ENCODE results near the gene RBMS3. TPM values are rescaled to one million over a fixed set of nuclear protein-coding genes. Genes with fewer than 3 reads are reported as not detected.

RBMS3 gene
- total RNA-seq, 1 donor from 2014 or later: 23.7 TPM

DNA sequence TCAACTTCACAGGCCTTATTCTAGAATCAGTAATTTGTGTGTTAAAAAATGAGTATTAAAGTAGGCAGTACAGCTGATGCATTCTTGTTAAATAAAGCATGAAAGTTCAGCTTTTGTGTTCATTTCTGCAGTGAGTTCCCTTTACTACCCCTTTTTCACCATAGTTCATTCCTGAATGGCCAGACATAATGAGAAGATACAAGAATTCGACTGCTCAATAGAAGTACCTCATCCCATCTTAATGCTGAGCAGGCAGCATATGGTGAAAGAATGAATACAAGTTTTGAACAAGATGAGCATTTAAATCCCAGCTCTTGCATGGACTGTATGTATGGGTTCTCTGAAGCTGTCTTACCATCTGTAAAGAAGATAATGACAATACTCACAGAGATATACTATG lies 677.9 kb downstream of the RBMS3 start:
- no peak for DNase-seq (ENCODE audit: low read depth)
- Histone ChIP-seq H3K27me3 (ENCODE audit: control insufficient read depth, insufficient read depth, low read length) (no peaks in the 10 kb centered on the region), H3K36me3 (ENCODE audit: control insufficient read depth, insufficient read depth, low read length) (no peaks in the 10 kb centered on the region), H3K4me3 (ENCODE audit: low read depth, low read length) (no peak overlapping the region)
- TF ChIP-seq CTCF (IDR thresholded peaks at IDR 0.05; ENCODE audit: insufficient read depth, low read length, poor library complexity, severe bottlenecking): no peak

GRCh38 chr3:29971895-29972294 lies 691.0 kb downstream of the RBMS3 start:
- TF ChIP-seq CTCF (IDR thresholded peaks at IDR 0.05; ENCODE audit: insufficient read depth, low read length, poor library complexity, severe bottlenecking): no peak
- DNase-seq (ENCODE audit: low read depth): no peak
- Histone ChIP-seq H3K27me3 (ENCODE audit: control insufficient read depth, insufficient read depth, low read length) (no peaks in the 10 kb centered on the region), H3K36me3 (ENCODE audit: control insufficient read depth, insufficient read depth, low read length) (no peaks in the 10 kb centered on the region), H3K4me3 (ENCODE audit: low read depth, low read length) (no peak overlapping the region)

GRCh38 chr3:29972320-29972993 lies 691.6 kb downstream of the RBMS3 start:
- peak; percentile 5 for DNase-seq (ENCODE audit: low read depth)
- H3K36me3 ChIP-seq (ENCODE audit: control insufficient read depth, insufficient read depth, low read length): no peaks in the 10 kb centered on the region
- TF ChIP-seq CTCF (IDR thresholded peaks at IDR 0.05; ENCODE audit: insufficient read depth, low read length, poor library complexity, severe bottlenecking): no peak
- H3K4me3 ChIP-seq (ENCODE audit: low read depth, low read length): no peak overlapping the region
- no peaks in the 10 kb centered on the region for H3K27me3 ChIP-seq (ENCODE audit: control insufficient read depth, insufficient read depth, low read length)

DNA sequence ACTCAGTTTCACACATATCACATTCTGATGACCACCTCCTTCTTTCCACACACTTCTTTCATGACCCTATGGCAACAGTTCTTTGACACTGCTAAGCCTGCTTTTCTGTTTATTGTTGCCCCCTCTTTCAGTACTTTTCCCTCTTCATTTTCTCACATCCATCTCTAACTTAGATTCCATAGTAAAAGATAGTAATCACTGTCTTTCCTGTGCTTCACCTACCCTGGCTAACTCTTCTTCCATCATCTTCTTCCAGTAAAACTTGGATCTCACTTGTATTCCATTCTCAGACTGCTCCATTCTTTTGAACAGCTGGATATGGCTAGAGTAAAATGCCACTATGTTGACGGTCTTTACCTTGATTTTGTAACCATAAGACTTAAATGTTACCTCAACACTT lies 692.9 kb downstream of the RBMS3 start:
- H3K27me3 ChIP-seq (ENCODE audit: control insufficient read depth, insufficient read depth, low read length): no peaks in the 10 kb centered on the region
- H3K4me3 ChIP-seq (ENCODE audit: low read depth, low read length): no peak overlapping the region
- H3K36me3 ChIP-seq (ENCODE audit: control insufficient read depth, insufficient read depth, low read length): no peaks in the 10 kb centered on the region
- no peak for TF ChIP-seq CTCF (IDR thresholded peaks at IDR 0.05; ENCODE audit: insufficient read depth, low read length, poor library complexity, severe bottlenecking)
- no peak for DNase-seq (ENCODE audit: low read depth)

GRCh38 chr3:29976871-29977270 lies 696.0 kb downstream of the RBMS3 start:
- Histone ChIP-seq H3K36me3 (ENCODE audit: control insufficient read depth, insufficient read depth, low read length) (no peaks in the 10 kb centered on the region), H3K27me3 (ENCODE audit: control insufficient read depth, insufficient read depth, low read length) (no peaks in the 10 kb centered on the region), H3K4me3 (ENCODE audit: low read depth, low read length) (no peak overlapping the region)
- no peak for TF ChIP-seq CTCF (IDR thresholded peaks at IDR 0.05; ENCODE audit: insufficient read depth, low read length, poor library complexity, severe bottlenecking)
- DNase-seq (ENCODE audit: low read depth): no peak

DNA sequence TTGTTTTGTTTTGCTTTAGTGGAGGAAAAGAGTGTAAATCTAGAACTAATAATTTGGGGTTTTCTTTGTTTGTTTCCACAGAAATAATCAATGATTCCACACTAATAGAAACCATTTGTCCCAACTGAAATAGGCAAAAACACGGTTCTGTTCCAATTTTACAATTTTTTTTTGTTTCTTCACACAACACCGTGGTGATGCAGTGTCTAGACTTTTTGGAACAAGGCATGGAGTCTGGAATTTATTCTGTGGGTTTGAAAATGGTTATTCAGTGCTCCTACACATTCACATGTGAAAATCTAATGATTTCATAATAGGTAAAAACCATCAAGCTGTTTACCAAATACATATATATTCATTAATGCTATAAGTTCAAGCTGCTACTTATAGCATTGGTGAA lies 696.5 kb downstream of the RBMS3 start:
- DNase-seq (ENCODE audit: low read depth): no peak
- Histone ChIP-seq H3K36me3 (ENCODE audit: control insufficient read depth, insufficient read depth, low read length) (no peaks in the 10 kb centered on the region), H3K4me3 (ENCODE audit: low read depth, low read length) (no peak overlapping the region), H3K27me3 (ENCODE audit: control insufficient read depth, insufficient read depth, low read length) (no peaks in the 10 kb centered on the region)
- no peak for TF ChIP-seq CTCF (IDR thresholded peaks at IDR 0.05; ENCODE audit: insufficient read depth, low read length, poor library complexity, severe bottlenecking)
